ENCODE data around the gene SLC9A5. TPM values are rescaled to one million over a fixed set of nuclear protein-coding genes. Genes with fewer than 3 reads are reported as not detected.

SLC9A5 gene
- total RNA-seq, 1 donor from 2014 or later: 17.2 TPM

DNA sequence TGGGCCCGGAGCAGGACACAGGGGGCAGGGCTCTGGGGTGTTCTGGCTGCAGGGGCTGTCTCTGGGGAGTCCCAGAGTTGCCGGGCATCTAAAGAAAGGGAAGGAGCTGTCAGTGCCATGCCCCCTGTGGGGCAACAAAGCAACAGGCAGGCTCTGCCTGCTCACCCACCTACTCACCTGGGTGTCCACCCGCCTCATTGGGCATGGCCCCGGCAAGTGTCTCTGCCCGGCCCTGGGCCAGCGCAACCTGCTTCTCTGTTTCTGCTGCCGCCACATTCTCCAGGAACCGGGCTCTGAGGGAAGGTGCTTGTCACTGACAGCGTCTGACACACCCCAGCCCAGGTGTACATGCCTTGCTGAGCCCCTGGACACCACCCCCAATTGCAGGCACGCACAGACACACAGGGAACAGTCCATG lies 14.6 kb upstream of the SLC9A5 start:
- H3K36me3 Mint-ChIP-seq (ENCODE audit: low read depth, unreplicated experiment): peaks cover 46% of the 10 kb centered on the region
- H3K27ac Mint-ChIP-seq (ENCODE audit: unreplicated experiment): no peak overlapping the region
- DNase-seq (ENCODE audit: low spot score): no peak

DNA sequence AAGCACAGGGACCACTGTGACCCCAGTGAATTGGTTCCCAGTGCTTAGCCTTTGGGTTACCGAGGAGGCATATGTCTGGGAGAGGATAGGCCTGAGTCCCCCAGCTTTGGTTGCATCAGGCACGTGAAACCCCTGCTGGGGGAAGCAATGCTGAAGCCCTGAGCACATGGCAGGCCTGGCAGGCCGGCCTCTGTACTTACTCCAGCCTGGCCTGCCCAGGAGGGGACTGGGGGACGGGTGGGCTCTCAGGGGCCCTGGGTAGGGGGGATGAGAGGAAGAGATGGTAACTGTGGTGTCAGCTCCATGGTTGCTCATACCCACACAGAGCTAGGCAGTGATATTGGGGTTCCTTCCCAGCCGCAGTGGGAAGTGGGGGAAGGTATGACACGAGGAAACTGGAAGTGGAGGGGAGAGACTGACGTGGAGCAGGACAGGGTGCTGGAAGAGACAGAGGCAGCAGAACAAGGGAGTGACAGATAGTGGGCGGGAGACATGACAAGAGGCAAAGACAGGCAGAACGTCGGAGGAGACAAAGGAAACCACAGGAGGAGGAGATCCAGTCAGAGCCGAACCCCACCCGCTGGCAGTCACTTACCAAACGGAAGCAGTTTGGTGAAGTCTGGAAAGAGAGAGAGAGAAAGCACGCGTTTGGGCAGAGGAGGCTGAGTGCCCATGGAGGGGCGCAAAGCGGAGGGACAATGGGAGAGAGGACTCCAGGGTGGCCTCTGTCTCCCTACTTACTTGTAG lies 12.8 kb upstream of the SLC9A5 start:
- H3K27ac Mint-ChIP-seq (ENCODE audit: unreplicated experiment): peak overlapping the region; percentile 59
- peaks cover 20% of the 10 kb centered on the region for H3K4me1 Mint-ChIP-seq (ENCODE audit: unreplicated experiment)
- H3K27me3 Mint-ChIP-seq (ENCODE audit: unreplicated experiment): peaks cover 15% of the 10 kb centered on the region
- peaks cover 48% of the 10 kb centered on the region for H3K36me3 Mint-ChIP-seq (ENCODE audit: low read depth, unreplicated experiment)
- TF ChIP-seq, protein P1, sequence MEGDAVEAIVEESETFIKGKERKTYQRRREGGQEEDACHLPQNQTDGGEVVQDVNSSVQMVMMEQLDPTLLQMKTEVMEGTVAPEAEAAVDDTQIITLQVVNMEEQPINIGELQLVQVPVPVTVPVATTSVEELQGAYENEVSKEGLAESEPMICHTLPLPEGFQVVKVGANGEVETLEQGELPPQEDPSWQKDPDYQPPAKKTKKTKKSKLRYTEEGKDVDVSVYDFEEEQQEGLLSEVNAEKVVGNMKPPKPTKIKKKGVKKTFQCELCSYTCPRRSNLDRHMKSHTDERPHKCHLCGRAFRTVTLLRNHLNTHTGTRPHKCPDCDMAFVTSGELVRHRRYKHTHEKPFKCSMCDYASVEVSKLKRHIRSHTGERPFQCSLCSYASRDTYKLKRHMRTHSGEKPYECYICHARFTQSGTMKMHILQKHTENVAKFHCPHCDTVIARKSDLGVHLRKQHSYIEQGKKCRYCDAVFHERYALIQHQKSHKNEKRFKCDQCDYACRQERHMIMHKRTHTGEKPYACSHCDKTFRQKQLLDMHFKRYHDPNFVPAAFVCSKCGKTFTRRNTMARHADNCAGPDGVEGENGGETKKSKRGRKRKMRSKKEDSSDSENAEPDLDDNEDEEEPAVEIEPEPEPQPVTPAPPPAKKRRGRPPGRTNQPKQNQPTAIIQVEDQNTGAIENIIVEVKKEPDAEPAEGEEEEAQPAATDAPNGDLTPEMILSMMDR (IDR thresholded peaks at IDR 0.05; ENCODE audit: unreplicated experiment): no peak
- DNase-seq (ENCODE audit: low spot score): no peak
- peak overlapping the region; percentile 48 for H3K4me3 Mint-ChIP-seq (ENCODE audit: unreplicated experiment)
- H3K9me3 Mint-ChIP-seq (ENCODE audit: unreplicated experiment): no peaks in the 10 kb centered on the region

More for the DNA sequence above, 14.6 kb upstream of the SLC9A5 start:
- H3K4me1 Mint-ChIP-seq (ENCODE audit: unreplicated experiment): peaks cover 9% of the 10 kb centered on the region
- peaks cover 16% of the 10 kb centered on the region for H3K27me3 Mint-ChIP-seq (ENCODE audit: unreplicated experiment)
- H3K9me3 Mint-ChIP-seq (ENCODE audit: unreplicated experiment): no peaks in the 10 kb centered on the region
- peak overlapping the region; percentile 25 for H3K4me3 Mint-ChIP-seq (ENCODE audit: unreplicated experiment)
- TF ChIP-seq, protein P1 (IDR thresholded peaks at IDR 0.05; ENCODE audit: unreplicated experiment): no peak

DNA sequence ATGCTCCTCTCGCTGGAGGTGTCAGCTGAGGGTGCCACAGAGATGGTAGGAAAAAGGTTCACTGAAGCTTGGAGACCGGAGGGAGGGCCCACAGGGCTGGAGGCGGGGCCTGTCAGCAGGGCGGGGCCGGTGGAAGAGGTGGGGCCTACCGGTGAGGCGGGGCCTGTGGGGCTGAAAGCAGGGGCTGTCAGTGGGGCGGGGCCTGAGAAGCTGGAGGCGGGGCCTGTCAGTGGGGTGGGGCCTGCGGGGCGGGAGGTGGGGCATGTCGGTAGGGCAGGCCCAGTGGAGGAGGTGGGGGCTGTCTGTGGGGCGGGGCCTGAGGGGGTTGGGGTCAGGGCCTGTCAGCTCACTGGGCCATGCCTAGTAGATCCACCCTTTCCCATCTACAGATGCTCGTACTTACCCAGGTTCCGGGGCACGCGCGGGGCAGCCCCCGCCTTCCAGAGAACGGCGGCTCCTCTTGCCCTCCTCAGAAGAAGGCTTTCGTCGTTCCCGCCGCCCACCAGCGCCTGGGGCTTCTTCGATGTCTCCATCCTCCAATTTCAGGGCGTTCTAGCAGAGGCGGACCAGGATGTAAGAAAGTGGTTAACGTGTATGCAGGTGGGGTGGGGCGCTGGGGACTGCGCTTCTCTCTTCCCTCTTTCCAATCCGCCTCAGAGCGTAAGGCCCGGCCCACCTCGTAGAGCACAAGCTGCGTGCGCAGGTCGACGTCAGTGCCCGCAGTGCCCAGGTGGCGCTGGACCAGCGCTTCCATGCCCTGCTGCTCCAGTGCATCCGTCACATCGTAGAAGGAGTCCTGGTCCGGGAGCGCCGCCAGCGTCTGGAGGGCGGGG lies 12.0 kb upstream of the SLC9A5 start:
- TF ChIP-seq, protein P1 (IDR thresholded peaks at IDR 0.05; ENCODE audit: unreplicated experiment): no peak
- Mint-ChIP-seq H3K27me3 (ENCODE audit: unreplicated experiment) (peaks cover 10% of the 10 kb centered on the region), H3K4me1 (ENCODE audit: unreplicated experiment) (peaks cover 27% of the 10 kb centered on the region), H3K4me3 (ENCODE audit: unreplicated experiment) (peak overlapping the region; percentile 48), H3K36me3 (ENCODE audit: low read depth, unreplicated experiment) (peaks cover 47% of the 10 kb centered on the region), H3K9me3 (ENCODE audit: unreplicated experiment) (no peaks in the 10 kb centered on the region), H3K27ac (ENCODE audit: unreplicated experiment) (no peak overlapping the region)
- peak; percentile 75 for DNase-seq (ENCODE audit: low spot score)

DNA sequence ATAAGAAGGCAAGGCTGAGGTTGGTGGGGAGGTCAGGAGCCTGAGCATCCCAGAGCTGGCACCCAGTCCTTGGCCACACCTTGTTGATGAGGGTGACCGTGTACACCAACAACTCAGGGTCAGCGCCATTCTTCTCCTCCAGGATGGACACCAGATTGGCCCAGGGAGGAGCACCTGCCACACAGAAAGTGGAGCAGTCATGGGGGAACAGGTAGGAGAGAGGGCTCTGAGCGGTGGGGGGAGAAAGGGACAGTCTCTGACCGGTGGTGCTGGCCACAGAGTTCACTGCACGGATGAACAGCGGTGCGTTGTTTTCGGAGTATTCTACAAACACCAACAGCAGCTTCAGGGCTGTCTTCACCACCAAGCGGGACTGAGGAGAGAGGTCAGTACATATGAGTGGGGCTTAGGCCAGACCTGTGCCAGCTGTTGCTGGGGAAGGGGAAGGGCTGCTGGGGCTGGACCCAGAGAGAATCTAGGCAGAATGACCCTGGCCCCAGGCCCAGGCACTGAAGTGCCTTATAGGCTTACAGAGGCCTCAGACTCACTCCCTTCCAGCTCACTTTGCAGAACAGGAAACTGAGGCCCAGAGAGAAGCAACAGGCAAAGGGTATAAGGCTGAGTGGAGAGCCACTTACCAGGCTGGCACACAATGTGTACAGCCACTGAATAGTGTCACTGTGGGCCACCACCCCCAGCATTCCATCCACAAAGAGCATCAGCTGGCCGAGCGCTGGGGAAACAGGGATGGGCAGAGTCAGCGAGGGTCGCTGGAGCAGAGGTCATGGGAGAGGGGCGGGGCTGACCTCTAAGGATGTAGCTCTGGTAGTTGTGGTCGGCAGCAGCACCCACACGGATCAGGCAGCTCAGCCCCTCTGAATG lies 11.1 kb upstream of the SLC9A5 start:
- peaks cover 47% of the 10 kb centered on the region for H3K36me3 Mint-ChIP-seq (ENCODE audit: low read depth, unreplicated experiment)
- H3K27me3 Mint-ChIP-seq (ENCODE audit: unreplicated experiment): peaks cover 12% of the 10 kb centered on the region
- no peaks in the 10 kb centered on the region for H3K9me3 Mint-ChIP-seq (ENCODE audit: unreplicated experiment)
- H3K4me3 Mint-ChIP-seq (ENCODE audit: unreplicated experiment): peak overlapping the region; percentile 42
- no peak for DNase-seq (ENCODE audit: low spot score)
- peaks cover 34% of the 10 kb centered on the region for H3K4me1 Mint-ChIP-seq (ENCODE audit: unreplicated experiment)
- no peak overlapping the region for H3K27ac Mint-ChIP-seq (ENCODE audit: unreplicated experiment)
- TF ChIP-seq, protein P1 (IDR thresholded peaks at IDR 0.05; ENCODE audit: unreplicated experiment): no peak
